ENCODE measurements around the gene NOSIP. TPM values are rescaled to one million over a fixed set of nuclear protein-coding genes. Genes with fewer than 3 reads are reported as not detected.
A peak's percentile ranks its signal among the peaks of the same experiment; 100 is the strongest.

NOSIP gene
- total RNA-seq, 2 donors from 2014 or later = 58.0 to 62.3 TPM

GRCh38 chr19:49520705-49521319 is 59.5 kb downstream of the NOSIP start:
- H3K27ac Mint-ChIP-seq = no peak overlapping the region

GRCh38 chr19:49518033-49518432 is 62.3 kb downstream of the NOSIP start:
- Mint-ChIP-seq H3K4me3 (no peak overlapping the region), H3K27me3 (ENCODE audit: insufficient read depth) (no peaks in the 10 kb centered on the region), H3K27ac (no peak overlapping the region), H3K9me3 (no peaks in the 10 kb centered on the region), H3K4me1 (no peaks in the 10 kb centered on the region), H3K36me3 (ENCODE audit: low read depth) (peaks cover 38% of the 10 kb centered on the region)
- no peak for DNase-seq
- H3K9ac ChIP-seq (ENCODE audit: extremely low read depth, low read length, poor library complexity, severe bottlenecking) = no peak overlapping the region
- no peaks in the 10 kb centered on the region for H3K27me3 ChIP-seq (ENCODE audit: control insufficient read depth, insufficient read depth, low read length, poor library complexity, severe bottlenecking)
- no peak overlapping the region for H3K4me3 ChIP-seq (ENCODE audit: low read length)
- no peak overlapping the region for H3K27ac ChIP-seq (ENCODE audit: low read depth, low read length)
- no peak for TF ChIP-seq CTCF (conservative IDR thresholded peaks at IDR 0.05)
- WGBS, 2 experiments (ENCODE audit: insufficient coverage in 1 of 2, insufficient read length in 1 of 2) = 100% methylated on average over 1 of the region's 3 CpGs; no CpG with 5 or more reads in 1 of the 2 experiments
- H3K9me3 ChIP-seq (ENCODE audit: control insufficient read depth, low read length) = no peaks in the 10 kb centered on the region
- no peaks in the 10 kb centered on the region for H3K36me3 ChIP-seq (ENCODE audit: control insufficient read depth, insufficient read depth, low read length)
- H3K4me1 ChIP-seq (ENCODE audit: control insufficient read depth, insufficient read depth, low read length) = peaks cover 3% of the 10 kb centered on the region

More at GRCh38 chr19:49520705-49521319, 59.5 kb downstream of the NOSIP start:
- Mint-ChIP-seq H3K4me1 (no peaks in the 10 kb centered on the region), H3K27me3 (ENCODE audit: insufficient read depth) (no peaks in the 10 kb centered on the region), H3K9me3 (no peaks in the 10 kb centered on the region), H3K4me3 (no peak overlapping the region), H3K36me3 (ENCODE audit: low read depth) (peaks cover 46% of the 10 kb centered on the region)
- TF ChIP-seq CTCF (conservative IDR thresholded peaks at IDR 0.05) = no peak
- no peak overlapping the region for H3K27ac ChIP-seq (ENCODE audit: low read depth, low read length)
- DNase-seq = no peak
- H3K27me3 ChIP-seq (ENCODE audit: control insufficient read depth, insufficient read depth, low read length, poor library complexity, severe bottlenecking) = no peaks in the 10 kb centered on the region
- H3K9ac ChIP-seq (ENCODE audit: extremely low read depth, low read length, poor library complexity, severe bottlenecking) = no peak overlapping the region
- H3K4me1 ChIP-seq (ENCODE audit: control insufficient read depth, insufficient read depth, low read length) = no peaks in the 10 kb centered on the region
- no peaks in the 10 kb centered on the region for H3K9me3 ChIP-seq (ENCODE audit: control insufficient read depth, low read length)
- H3K4me3 ChIP-seq (ENCODE audit: low read length) = no peak overlapping the region
- no peaks in the 10 kb centered on the region for H3K36me3 ChIP-seq (ENCODE audit: control insufficient read depth, insufficient read depth, low read length)
- 94 to 96% methylated on average over 10 to 13 of the region's 13 CpGs for WGBS, 2 experiments (ENCODE audit: insufficient coverage in 1 of 2, insufficient read length in 1 of 2)

- Histone ChIP-seq H3K27ac (ENCODE audit: low read depth, low read length) (peak overlapping the region; percentile 17), H3K36me3 (ENCODE audit: control insufficient read depth, insufficient read depth, low read length) (no peaks in the 10 kb centered on the region), H3K9me3 (ENCODE audit: control insufficient read depth, low read length) (no peaks in the 10 kb centered on the region), H3K9ac (ENCODE audit: extremely low read depth, low read length, poor library complexity, severe bottlenecking) (no peak overlapping the region), H3K4me3 (ENCODE audit: low read length) (no peak overlapping the region), H3K4me1 (ENCODE audit: control insufficient read depth, insufficient read depth, low read length) (peaks cover 3% of the 10 kb centered on the region), H3K27me3 (ENCODE audit: control insufficient read depth, insufficient read depth, low read length, poor library complexity, severe bottlenecking) (no peaks in the 10 kb centered on the region)
- peaks cover 5% of the 10 kb centered on the region for H3K4me1 Mint-ChIP-seq
- no peak for DNase-seq
- no peaks in the 10 kb centered on the region for H3K9me3 Mint-ChIP-seq
- WGBS, 2 experiments (ENCODE audit: insufficient coverage in 1 of 2, insufficient read length in 1 of 2) = 94 to 100% methylated on average over 4 of the region's 4 CpGs
- TF ChIP-seq CTCF (conservative IDR thresholded peaks at IDR 0.05) = no peak
- no peaks in the 10 kb centered on the region for H3K27me3 Mint-ChIP-seq (ENCODE audit: insufficient read depth)
- H3K27ac Mint-ChIP-seq = peak overlapping the region; percentile 68
- no peak overlapping the region for H3K4me3 Mint-ChIP-seq
- H3K36me3 Mint-ChIP-seq (ENCODE audit: low read depth) = peaks cover 32% of the 10 kb centered on the region
Observed at GRCh38 chr19:49515767-49516166, 64.6 kb downstream of the NOSIP start.

Measured in endodermal cell (in vitro differentiated cells).